K562 (cell line): ENCODE data around the gene TMEM132C. TPM values are rescaled to one million over a fixed set of nuclear protein-coding genes. Genes with fewer than 3 reads are reported as not detected.

Experiments used
- ATAC-seq: fragments of 200-7000 bp; cut with Tn5 transposase; 3 replicates; pipeline ENCODE4 v1.9.1; 2020; ENCODE audit warnings: moderate library complexity
- BruUV-seq: library from RNA; stranded (reverse); fragments of 400-500 nt; replicated peaks from 2 replicates; lab custom pipeline; 2021; lab: Mats Ljungman, UMichigan
- CTCF ChIA-PET: fragments of 300-600 bp; formaldehyde crosslinking; extraction: SDS; loops from one replicate; lab custom pipeline; 2021; ENCODE audit warnings: low intra/inter-chr PET ratio; lab: Yijun Ruan, JAX
- POLR2A ChIA-PET: fragments of 300-600, 350-650 bp; sonication (Branson Sonifier 250); formaldehyde crosslinking; extraction: SDS; loops from one replicate; lab custom pipeline; 2021; ENCODE audit warnings: antibody characterized with exemption, inconsistent platforms; lab: Yijun Ruan, JAX
- DNase-seq, 4 experiments: peaks; one replicate each; pipeline versions ENCODE4 v3.0.0 to v3.0.0-alpha.2; 2011 to 2018; ENCODE audit warnings: low spot score in 3 of 4, mixed read lengths in 3 of 4; ENCODE audit errors: extremely low read depth in 1 of 4
- FAIRE-seq: peaks from 2 replicates; lab custom pipeline; 2011; peaks lifted over from hg19 to GRCh38; lab: Jason Lieb, UNC
- H2AFZ ChIP-seq: 2 replicates; pipeline ENCODE4 v1.6.0; 2011; ENCODE audit warnings: low read depth, low read length, control low read depth, inconsistent platforms
- H3K27ac ChIP-seq: fragments of 200-600 bp; 3 replicates; pipeline ENCODE4 v1.8.0; 2011; ENCODE audit warnings: low read depth, mild to moderate bottlenecking, control low read depth, inconsistent platforms, low read length, moderate library complexity, mixed read lengths; ENCODE audit errors: extremely low read depth
- H3K27me3 ChIP-seq, 2 experiments: fragments of 300-600 bp in 1 of 2; 2 replicates in 1 of 2; 3 replicates in 1 of 2; pipeline versions ENCODE4 v1.6.0 to v1.8.0; 2011; ENCODE audit warnings: inconsistent platforms in 2 of 2, low read length in 2 of 2, mild to moderate bottlenecking in 1 of 2, mixed read lengths in 1 of 2, moderate library complexity in 1 of 2; ENCODE audit not compliant: control insufficient read depth in 2 of 2, insufficient read depth in 2 of 2
- H3K36me3 ChIP-seq: fragments of 300-600 bp; 3 replicates; pipeline ENCODE4 v1.8.0; 2011; ENCODE audit warnings: mild to moderate bottlenecking, low read length, inconsistent platforms; ENCODE audit not compliant: control insufficient read depth, insufficient read depth
- H3K4me1 ChIP-seq, 2 experiments: fragments of 200-600 bp in 1 of 2; replicated peaks in 1 of 2; 2 replicates in 1 of 2; 3 replicates in 1 of 2; pipeline versions ENCODE4 v1.5.1 to v1.8.0; 2011; ENCODE audit warnings: inconsistent platforms in 2 of 2, low read length in 2 of 2, mild to moderate bottlenecking in 1 of 2, mixed read lengths in 1 of 2, moderate library complexity in 1 of 2; ENCODE audit not compliant: control insufficient read depth in 2 of 2, insufficient read depth in 2 of 2
- H3K4me2 ChIP-seq: 2 replicates; pipeline ENCODE4 v1.6.1; 2011; ENCODE audit warnings: low read length, control low read depth, inconsistent platforms, mixed read lengths; ENCODE audit not compliant: insufficient read depth
- H3K4me3 ChIP-seq: fragments of 200-600 bp; sonication (generic), shearing (Covaris generic); 2 replicates; pipeline ENCODE4 v1.5.1; 2016; ENCODE audit warnings: control low read depth, inconsistent platforms
- H3K79me2 ChIP-seq: fragments of 200-600 bp; 3 replicates; pipeline ENCODE4 v1.8.0; 2011; ENCODE audit warnings: low read length, inconsistent platforms; ENCODE audit not compliant: control insufficient read depth, insufficient read depth
- H3K9ac ChIP-seq, 2 experiments: 2 replicates each; pipeline versions ENCODE4 v1.6.0 to v1.6.1; 2011; ENCODE audit warnings: low read depth in 2 of 2, low read length in 2 of 2, control low read depth in 1 of 2, inconsistent platforms in 1 of 2, mild to moderate bottlenecking in 1 of 2, mixed read lengths in 1 of 2; ENCODE audit not compliant: insufficient read depth in 1 of 2
- H3K9me1 ChIP-seq: one replicate; pipeline ENCODE4 v1.6.0; 2011; ENCODE audit warnings: inconsistent platforms, mild to moderate bottlenecking, low read length, moderate library complexity; ENCODE audit not compliant: control insufficient read depth, insufficient read depth
- H3K9me3 ChIP-seq: replicated peaks from 2 replicates; pipeline ENCODE4 v1.5.1; 2011; ENCODE audit warnings: low read depth, low read length, inconsistent platforms; ENCODE audit not compliant: control insufficient read depth, insufficient read depth
- H4K20me1 ChIP-seq: replicated peaks from 2 replicates; pipeline ENCODE4 v1.6.1; 2011; ENCODE audit warnings: low read length, inconsistent platforms, mixed read lengths; ENCODE audit not compliant: control insufficient read depth, insufficient read depth
- C11orf30 ChIP-seq: fragments of 450-650 bp; IDR thresholded peaks from 2 replicates; pipeline ENCODE4 v1.6.1; 2016; ENCODE audit warnings: low read depth, mild to moderate bottlenecking
- CEBPG ChIP-seq, 3 experiments: fragments of 200-800 bp in 1 of 3; sonication (Bioruptor generic) in 1 of 3; sonication (generic) in 1 of 3; formaldehyde crosslinking in 1 of 3; IDR thresholded peaks in 2 of 3; conservative IDR thresholded peaks in 1 of 3; 2 replicates each; pipeline versions ENCODE4 v1.6.1 to v1.8.0; 2016 to 2022; ENCODE audit warnings: missing compliant biosample characterization in 2 of 3, missing genetic modification characterization in 2 of 3, mild to moderate bottlenecking in 1 of 3, missing genetic modification reagents in 1 of 3
- ELK1 ChIP-seq: sonication (generic); formaldehyde crosslinking; IDR thresholded peaks from 2 replicates; pipeline ENCODE4 v1.8.1; 2022; ENCODE audit warnings: missing genetic modification reagents
- FOXA3 ChIP-seq, 2 experiments: fragments of 450-650 bp in 1 of 2; sonication (generic) in 1 of 2; formaldehyde crosslinking; IDR thresholded peaks in 1 of 2; conservative IDR thresholded peaks in 1 of 2; 2 replicates each; pipeline versions ENCODE4 v1.4.0 to v1.8.0; 2020 to 2022; ENCODE audit warnings: mild to moderate bottlenecking in 2 of 2, missing genetic modification reagents in 1 of 2
- HNRNPUL1 ChIP-seq: fragments of 200-400 bp; formaldehyde crosslinking; IDR thresholded peaks from 2 replicates; pipeline ENCODE4 v1.6.1; 2017; ENCODE audit warnings: low read length
- KDM2B ChIP-seq: fragments of 250-450 bp; sonication (Bioruptor Pico); IDR thresholded peaks from 2 replicates; pipeline ENCODE4 v1.8.0; 2021; ENCODE audit warnings: mild to moderate bottlenecking, moderate library complexity
- NR2C1 ChIP-seq, 2 experiments: fragments of 450-650 bp; IDR thresholded peaks; 2 replicates each; pipeline ENCODE4 v1.6.1; 2017; ENCODE audit warnings: mild to moderate bottlenecking in 2 of 2, antibody characterized with exemption in 1 of 2, inconsistent platforms in 1 of 2, missing compliant biosample characterization in 1 of 2, missing genetic modification characterization in 1 of 2
- SLC30A9 ChIP-seq: fragments of 250-450 bp; sonication (Bioruptor Pico); IDR thresholded peaks from 2 replicates; pipeline ENCODE4 v1.8.0; 2022; ENCODE audit warnings: mild to moderate bottlenecking, moderate library complexity
- SMARCC2 ChIP-seq: fragments of 450-650 bp; IDR thresholded peaks from 2 replicates; pipeline ENCODE4 v1.6.1; 2017; ENCODE audit warnings: antibody characterized with exemption, moderate library complexity, mild to moderate bottlenecking, low read depth
- TAL1 ChIP-seq: fragments of 450-650 bp; IDR thresholded peaks from 2 replicates; pipeline ENCODE4 v1.6.1; 2016; ENCODE audit warnings: mild to moderate bottlenecking
- TCF15 ChIP-seq: fragments of 250-450 bp; sonication (Bioruptor Pico); IDR thresholded peaks from 2 replicates; pipeline ENCODE4 v1.8.0; 2022; ENCODE audit warnings: moderate library complexity, mild to moderate bottlenecking, inconsistent platforms
- TSHZ1 ChIP-seq: fragments of 250-450 bp; sonication (Bioruptor Pico); IDR thresholded peaks from 2 replicates; pipeline ENCODE4 v1.4.0; 2020; ENCODE audit warnings: mild to moderate bottlenecking, moderate library complexity
- ZNF24 ChIP-seq: fragments of 450-650 bp; IDR thresholded peaks from 2 replicates; pipeline ENCODE4 v1.6.1; 2016
- ZNF395 ChIP-seq: fragments of 200-800 bp; sonication (Bioruptor generic); IDR thresholded peaks from 2 replicates; pipeline ENCODE4 v1.6.1; 2017; ENCODE audit warnings: missing genetic modification characterization, missing compliant biosample characterization
- WGBS: fragments of 100-300 bp; shearing (Covaris generic); methylation state at CpG from one replicate; pipeline ENCODE4 v1.1.6; 2016; ENCODE audit warnings: low coverage, mixed read lengths; ENCODE audit not compliant: insufficient coverage; ENCODE audit errors: missing lambda C conversion rate; 5-methylcytosine and 5-hydroxymethylcytosine counted together
- in situ Hi-C: fragments of 300-500 bp; cut with MboI; formaldehyde crosslinking; loops from 4 replicates; pipeline ENCODE4 v1.15.0; 2018; ENCODE audit warnings: inconsistent platforms, mixed read lengths
- intact Hi-C: fragments of 100-400 bp; cut with micrococcal nuclease; formaldehyde crosslinking; loops from 2 replicates; pipeline ENCODE4 v1.14.2; 2022
- polyA plus RNA-seq, 8 experiments: library from polyadenylated mRNA; depleted of rRNA in 4 of 8; stranded (reverse) in 5 of 8; unstranded in 3 of 8; fragments of >200 nt; fragmentation: Nextera tagmentation in 2 of 8; fragmentation: Illumina TruSeq in 1 of 8; extraction: Ambion mirVana in 2 of 8; extraction: Trizol in 1 of 8; gene quantifications; 2 replicates each; pipeline versions ENCODE4 v1.2.1 to v1.2.3, GENCODE V29; 2011 to 2014; ENCODE audit warnings: inconsistent platforms in 1 of 8, missing spikeins in 1 of 8
- total RNA-seq, 7 experiments: library from RNA; depleted of rRNA in 6 of 7; stranded (reverse); fragments of >200 nt in 6 of 7; fragmentation: Illumina TruSeq in 2 of 7; extraction: Trizol in 2 of 7; gene quantifications; 2 replicates each; pipeline versions ENCODE4 v1.2.1 to v1.2.3, GENCODE V29; 2011 to 2021; ENCODE audit warnings: low replicate concordance in 1 of 7

TMEM132C gene
- total and polyA plus RNA-seq, 9 of the 15 experiments (the other 6 are each of a cell fraction or from before 2014, with no cell fraction given) = not detected

DNA sequence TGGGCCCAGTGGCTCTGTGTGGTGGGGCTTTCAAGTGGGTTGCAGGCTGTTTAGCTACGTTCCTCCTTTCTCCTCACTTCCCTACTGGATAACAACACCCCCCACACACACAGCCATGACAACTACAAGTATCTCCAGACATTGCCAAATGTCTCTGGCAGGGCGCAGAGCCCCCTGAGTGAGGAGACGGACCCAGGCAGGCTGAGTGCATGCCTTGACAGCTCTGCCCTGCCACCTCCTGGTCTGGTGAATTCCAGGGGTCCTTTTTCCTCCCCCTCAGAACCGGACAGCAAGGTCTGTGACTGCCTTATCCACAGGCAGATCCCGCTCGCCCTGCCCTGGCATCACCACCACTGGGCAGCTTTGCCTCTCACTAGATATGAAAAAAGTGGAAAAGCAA is 276.5 kb downstream of the TMEM132C start (continued):
- TF ChIP-seq TSHZ1 (CRISPR knock-in tag) = no peak
- TF ChIP-seq, all 486 proteins: peak for 0

DNA sequence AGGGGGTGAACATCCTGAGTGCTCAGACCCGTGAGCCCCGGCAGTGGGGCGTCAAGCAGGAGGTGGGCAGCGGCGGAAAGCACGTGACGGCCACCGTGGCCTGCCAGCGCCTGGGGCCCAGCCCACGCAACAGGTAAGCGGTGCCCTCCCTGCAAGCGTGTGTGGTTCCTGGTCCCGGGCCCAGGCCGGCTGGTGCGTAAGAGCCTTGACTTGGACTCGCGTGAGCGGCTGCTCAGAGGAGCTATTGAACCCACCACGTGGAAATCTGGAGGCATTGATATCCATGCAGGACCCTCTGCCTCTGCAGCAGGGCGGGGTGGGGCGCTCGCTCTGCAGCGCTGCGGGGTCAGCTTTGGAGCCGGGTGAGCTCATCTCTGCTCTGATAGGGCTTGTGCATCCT is 277.0 kb downstream of the TMEM132C start:
- Histone ChIP-seq H3K27ac (no peak overlapping the region), H4K20me1 (no peaks in the 10 kb centered on the region), H3K36me3 (no peaks in the 10 kb centered on the region), H3K4me1 (no peaks in the 10 kb centered on the region), H3K4me2 (no peak overlapping the region), H3K4me3 (no peak overlapping the region), H3K9ac (no peak overlapping the region; a peak in 1 of 4 replicates), H3K79me2 (no peaks in the 10 kb centered on the region), H3K9me3 (no peaks in the 10 kb centered on the region), H3K9me1 (no peaks in the 10 kb centered on the region), H3K27me3 (peaks cover 0 to 8% of the 10 kb centered on the region in 2 experiments; a peak in 1 of 5 replicates), H2AFZ (no peak overlapping the region)
- POLR2A ChIA-PET = no interaction called here
- ATAC-seq = no peak
- no peak for DNase-seq
- intact Hi-C loops (no loop called here), in situ Hi-C loops (no loop called here)
- 1% methylated on average over 25 of the region's 25 CpGs for WGBS
- no peak for FAIRE-seq
- no TSS peak for BruUV-seq
- CTCF ChIA-PET = no interaction called here
- TF ChIP-seq TAL1 (no peak), FOXA3 (CRISPR knock-in tag; conservative IDR thresholded peaks at IDR 0.05 in 1 of 2, IDR thresholded peaks at IDR 0.05 in 1 of 2) (no peak), ZNF395 (CRISPR knock-in tag) (no peak), KDM2B (no peak), ZNF24 (no peak), ELK1 (CRISPR knock-in tag) (no peak), NR2C1 (IDR thresholded peaks at IDR 0.05) (no peak), NR2C1 (tag; IDR thresholded peaks at IDR 0.05) (no peak), SMARCC2 (no peak), CEBPG (CRISPR knock-in tag; IDR thresholded peaks at IDR 0.05) (no peak), CEBPG (tag; conservative IDR thresholded peaks at IDR 0.05 in 1 of 2, IDR thresholded peaks at IDR 0.05 in 1 of 2) (no peak), C11orf30 (no peak), HNRNPUL1 (no peak), TCF15 (no peak), SLC30A9 (CRISPR knock-in tag) (no peak)
